SK-N-SH treated with all-trans-retinoic acid at 6 μM for 48 hours (cell line): ENCODE data around the gene PBX4.

Experiments used
- ATAC-seq: fragments of 200-7000 bp; cut with Tn5 transposase; 3 replicates; pipeline ENCODE4 v1.9.1; 2020; ENCODE audit warnings: mild to moderate bottlenecking, moderate library complexity
- ARNTL ChIP-seq: fragments of 450-650 bp; formaldehyde crosslinking; IDR thresholded peaks from 2 replicates; pipeline ENCODE4 v1.5.0; 2020; ENCODE audit warnings: low read depth, mild to moderate bottlenecking, moderate library complexity, borderline replicate concordance
- BACH2 ChIP-seq: fragments of 250-450 bp; sonication (Bioruptor Pico); IDR thresholded peaks from 2 replicates; pipeline ENCODE4 v1.9.0; 2021; ENCODE audit warnings: mild to moderate bottlenecking, borderline replicate concordance
- CREB5 ChIP-seq: fragments of 250-450 bp; sonication (Bioruptor Pico); IDR thresholded peaks from 2 replicates; pipeline ENCODE4 v1.5.1; 2020; ENCODE audit warnings: low read depth, mild to moderate bottlenecking, moderate library complexity
- CSRNP3 ChIP-seq: fragments of 250-450 bp; sonication (Bioruptor Pico); IDR thresholded peaks from 2 replicates; pipeline ENCODE4 v1.5.1; 2021; ENCODE audit warnings: mild to moderate bottlenecking, moderate library complexity
- ESRRG ChIP-seq: fragments of 250-450 bp; sonication (Bioruptor Pico); IDR thresholded peaks from 2 replicates; pipeline ENCODE4 v1.6.1; 2021; ENCODE audit warnings: mild to moderate bottlenecking
- GLIS3 ChIP-seq: fragments of 250-450 bp; sonication (Bioruptor Pico); IDR thresholded peaks from 2 replicates; pipeline ENCODE4 v1.5.0; 2020; ENCODE audit warnings: mild to moderate bottlenecking, moderate library complexity
- ISL1 ChIP-seq: fragments of 250-450 bp; sonication (Bioruptor Pico); IDR thresholded peaks from 2 replicates; pipeline ENCODE4 v2.1.2; 2022; ENCODE audit warnings: mild to moderate bottlenecking, moderate library complexity
- OSR1 ChIP-seq: fragments of 250-450 bp; sonication (Bioruptor Pico); IDR thresholded peaks from 2 replicates; pipeline ENCODE4 v1.8.0; 2022; ENCODE audit warnings: moderate library complexity, mild to moderate bottlenecking, inconsistent platforms
- PATZ1 ChIP-seq: fragments of 250-450 bp; sonication (Bioruptor Pico); IDR thresholded peaks from 2 replicates; pipeline ENCODE4 v1.8.0; 2020; ENCODE audit warnings: mild to moderate bottlenecking, moderate library complexity, borderline replicate concordance
- POU6F1 ChIP-seq: fragments of 250-450 bp; sonication (Bioruptor Pico); IDR thresholded peaks from 2 replicates; pipeline ENCODE4 v1.8.0; 2021; ENCODE audit warnings: low read depth, mild to moderate bottlenecking, moderate library complexity, borderline replicate concordance
- PPARA ChIP-seq: fragments of 250-450 bp; sonication (Bioruptor Pico); IDR thresholded peaks from 2 replicates; pipeline ENCODE4 v1.5.0; 2020; ENCODE audit warnings: mild to moderate bottlenecking, borderline replicate concordance
- RARB ChIP-seq: fragments of 250-450 bp; sonication (Bioruptor Pico); IDR thresholded peaks from 2 replicates; pipeline ENCODE4 v1.8.0; 2021; ENCODE audit warnings: mild to moderate bottlenecking, moderate library complexity
- SNAI2 ChIP-seq: fragments of 250-450 bp; sonication (Bioruptor Pico); IDR thresholded peaks from 2 replicates; pipeline ENCODE4 v1.5.0; 2020; ENCODE audit warnings: mild to moderate bottlenecking, moderate library complexity
- TOX ChIP-seq: fragments of 250-450 bp; sonication (Bioruptor Pico); IDR thresholded peaks from 2 replicates; pipeline ENCODE4 v1.8.0; 2021; ENCODE audit warnings: mild to moderate bottlenecking, moderate library complexity, borderline replicate concordance
- TSHZ2 ChIP-seq: fragments of 250-450 bp; sonication (Bioruptor Pico); IDR thresholded peaks from 2 replicates; pipeline ENCODE4 v1.5.0; 2020; ENCODE audit warnings: mild to moderate bottlenecking, moderate library complexity
- ZC3H10 ChIP-seq: fragments of 250-450 bp; sonication (Bioruptor Pico); IDR thresholded peaks from 2 replicates; pipeline ENCODE4 v1.5.1; 2021; ENCODE audit warnings: mild to moderate bottlenecking, moderate library complexity
- ZFP3 ChIP-seq: fragments of 250-450 bp; sonication (Bioruptor Pico); IDR thresholded peaks from 2 replicates; pipeline ENCODE4 v1.5.0; 2020; ENCODE audit warnings: mild to moderate bottlenecking, moderate library complexity
- ZFP30 ChIP-seq: fragments of 450-650 bp; formaldehyde crosslinking; IDR thresholded peaks from 2 replicates; pipeline ENCODE4 v1.5.0; 2022; ENCODE audit warnings: mild to moderate bottlenecking, moderate library complexity
- ZNF565 ChIP-seq: fragments of 450-650 bp; formaldehyde crosslinking; conservative IDR thresholded peaks from 2 replicates; pipeline ENCODE4 v1.5.0; 2020; ENCODE audit warnings: low read depth, mild to moderate bottlenecking, moderate library complexity
- ZNF70 ChIP-seq: fragments of 450-650 bp; formaldehyde crosslinking; IDR thresholded peaks from 2 replicates; pipeline ENCODE4 v1.5.0; 2020; ENCODE audit warnings: mild to moderate bottlenecking, moderate library complexity
- ZNF8 ChIP-seq: fragments of 450-650 bp; formaldehyde crosslinking; IDR thresholded peaks from 2 replicates; pipeline ENCODE4 v1.5.0; 2020; ENCODE audit warnings: mild to moderate bottlenecking, moderate library complexity

The PBX4 gene

GRCh38 chr19:19550485-19550929 lies 68.0 kb downstream of the PBX4 start (continued):
- TF ChIP-seq CREB5 (CRISPR knock-in tag) (no peak), RARB (CRISPR knock-in tag) (no peak), OSR1 (CRISPR knock-in tag) (no peak), ZNF565 (no peak), ESRRG (no peak), ARNTL (no peak)

- no peak for ATAC-seq
- TF ChIP-seq OSR1 (CRISPR knock-in tag) (no peak), ZFP30 (CRISPR knock-in tag) (no peak), ZC3H10 (CRISPR knock-in tag) (no peak), CREB5 (CRISPR knock-in tag) (no peak), PATZ1 (CRISPR knock-in tag) (no peak), BACH2 (CRISPR knock-in tag) (no peak), ZNF8 (CRISPR knock-in tag) (no peak), GLIS3 (CRISPR knock-in tag) (no peak), ZFP3 (no peak), TOX (CRISPR knock-in tag) (no peak), ISL1 (CRISPR knock-in tag) (no peak), ZNF565 (no peak), CSRNP3 (CRISPR knock-in tag) (no peak), PPARA (no peak), SNAI2 (CRISPR knock-in tag) (no peak), RARB (CRISPR knock-in tag) (no peak), TSHZ2 (CRISPR knock-in tag) (no peak), POU6F1 (no peak), ZNF70 (no peak)
Measured at GRCh38 chr19:19549804-19550464, 68.6 kb downstream of the PBX4 start.
